Fibroblast of gingiva (primary cell): ENCODE results near the gene GNG3.
"Not testable (repeated sequence)": the region's sequence is repeated elsewhere in the genome, so short reads cannot be mapped to it uniquely, and the experiment has no call there.

ENCODE experiments used
- DNase-seq: peaks from one replicate; pipeline ENCODE4 v3.0.0-alpha.2; 2011; ENCODE audit warnings: low read depth

GNG3 gene

DNA sequence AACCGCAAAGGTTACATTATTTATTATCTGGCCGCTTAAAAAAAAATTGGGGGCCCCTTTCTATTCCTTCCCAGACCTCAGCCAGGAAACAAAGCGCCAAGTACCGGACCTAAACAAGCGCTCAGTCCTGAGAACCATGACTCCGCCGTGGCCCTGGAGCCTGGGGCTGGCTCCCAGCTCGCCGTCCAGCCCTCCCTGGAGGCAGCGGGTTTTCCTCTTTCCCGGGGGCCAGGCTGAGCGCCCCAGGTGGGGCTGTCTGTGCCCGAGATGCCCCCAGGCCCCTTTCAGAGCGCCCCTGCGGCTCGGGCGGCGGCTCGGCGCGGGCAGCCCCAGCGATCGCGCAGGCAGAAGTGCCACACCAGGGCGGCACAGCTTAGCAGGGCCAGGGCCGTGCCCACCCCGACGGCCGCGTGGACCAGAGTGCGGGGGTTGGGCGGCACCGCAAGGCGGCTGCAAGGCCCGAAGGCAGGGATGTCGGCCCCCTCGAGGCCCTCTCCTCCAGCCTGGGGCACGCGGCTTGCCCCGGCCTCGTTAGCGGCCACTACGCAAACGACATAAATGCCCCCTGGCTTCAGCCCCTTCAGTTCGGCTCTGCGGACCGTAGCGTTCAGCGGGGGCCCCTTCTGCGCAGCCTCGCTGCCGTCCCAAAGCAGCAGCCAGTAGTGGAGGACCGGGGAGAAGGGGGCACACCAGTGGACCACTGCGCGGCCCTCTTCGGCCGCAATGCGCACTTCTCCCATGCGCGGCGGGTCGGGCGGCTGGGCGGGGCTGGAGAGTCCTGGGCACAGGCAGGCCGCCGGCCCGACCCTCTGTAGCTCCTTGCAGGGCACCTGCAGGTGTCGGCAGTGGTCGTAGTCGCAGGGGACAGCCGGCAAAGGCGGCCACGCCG lies 19.7 kb upstream of the GNG3 start:
- no peak for DNase-seq

DNA sequence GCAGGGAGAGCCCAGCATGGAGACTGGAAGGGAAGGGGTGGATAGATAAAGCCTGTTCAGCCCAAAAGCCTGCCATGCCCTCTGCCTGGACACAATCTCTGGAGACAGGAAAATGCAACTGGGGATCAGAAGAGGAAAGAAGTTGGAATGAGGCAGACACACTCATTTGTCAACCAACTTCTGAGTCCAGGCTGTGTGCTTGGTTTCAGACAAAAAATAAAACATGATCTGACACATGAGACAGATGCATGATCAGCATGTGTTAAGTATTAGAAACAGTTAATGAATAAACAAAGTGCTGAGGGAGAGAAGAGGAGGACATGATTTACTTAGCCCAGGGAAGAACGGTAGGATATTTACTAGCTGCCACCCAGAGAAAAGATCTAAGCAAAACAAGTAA lies 19.0 kb upstream of the GNG3 start:
- no peak for DNase-seq

DNA sequence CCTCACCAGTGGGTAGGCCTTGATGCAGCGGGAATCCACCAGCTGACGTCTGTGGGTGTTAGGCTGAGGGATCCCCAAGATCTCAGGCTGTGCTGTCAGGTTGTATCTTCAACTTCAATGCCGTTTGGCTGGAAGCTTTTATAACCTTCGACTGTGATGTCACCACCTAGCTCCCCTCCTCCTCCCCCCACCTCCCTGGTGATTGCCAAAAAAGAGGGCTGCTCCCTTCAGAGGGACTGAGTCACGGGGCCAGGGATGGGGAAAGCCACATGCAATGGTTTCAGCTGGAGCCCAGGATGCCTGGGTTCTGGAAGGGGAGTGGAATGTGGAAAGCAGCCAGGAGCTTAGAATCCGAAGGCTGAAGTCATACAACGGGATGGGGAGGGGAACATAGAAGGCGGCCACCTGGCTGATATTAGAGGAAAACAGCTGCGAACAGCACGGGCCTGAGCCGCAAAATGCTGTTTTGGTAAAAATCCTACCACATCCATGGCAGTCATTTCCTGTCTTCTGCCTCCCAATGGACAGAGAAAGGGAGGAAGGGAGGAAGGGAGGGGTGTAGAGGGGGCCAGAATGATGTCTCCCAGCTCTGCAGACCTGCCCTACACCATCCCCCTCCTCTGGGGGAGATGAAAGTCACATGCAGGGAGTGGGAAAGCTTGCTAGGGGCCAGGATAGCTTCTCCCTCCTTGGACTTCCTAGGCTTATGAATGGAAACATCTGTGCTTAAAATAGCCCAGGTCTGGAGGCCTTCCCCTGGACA lies 17.9 kb upstream of the GNG3 start, which contains the start of gene LRRN4CL:
TSS of gene LRRN4CL (minus strand) at position 110 of the 763 bp plus-strand sequence. CDS start 1,022 bp downstream, outside the sequence.
- peak; percentile 96 for DNase-seq

DNA sequence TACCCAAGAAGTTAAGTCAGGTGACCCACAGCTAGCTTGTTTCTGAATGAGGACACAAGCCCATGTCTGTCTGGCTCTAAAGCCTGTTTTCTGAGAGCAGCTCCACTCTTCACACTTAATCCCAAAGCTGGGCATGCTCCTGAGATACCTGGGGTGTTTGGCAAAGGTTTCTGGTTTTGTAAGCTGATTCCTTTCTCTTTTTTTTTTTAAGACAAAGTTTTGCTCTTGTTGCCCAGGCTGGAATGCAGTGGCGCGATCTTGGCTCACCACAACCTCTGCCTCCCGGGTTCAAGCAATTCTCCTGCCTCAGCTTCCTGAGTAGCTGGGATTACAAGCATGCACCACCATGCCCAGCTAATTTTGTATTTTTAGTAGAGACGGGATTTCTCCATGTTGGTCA lies 13.9 kb upstream of the GNG3 start:
- not testable (repeated sequence) for DNase-seq

DNA sequence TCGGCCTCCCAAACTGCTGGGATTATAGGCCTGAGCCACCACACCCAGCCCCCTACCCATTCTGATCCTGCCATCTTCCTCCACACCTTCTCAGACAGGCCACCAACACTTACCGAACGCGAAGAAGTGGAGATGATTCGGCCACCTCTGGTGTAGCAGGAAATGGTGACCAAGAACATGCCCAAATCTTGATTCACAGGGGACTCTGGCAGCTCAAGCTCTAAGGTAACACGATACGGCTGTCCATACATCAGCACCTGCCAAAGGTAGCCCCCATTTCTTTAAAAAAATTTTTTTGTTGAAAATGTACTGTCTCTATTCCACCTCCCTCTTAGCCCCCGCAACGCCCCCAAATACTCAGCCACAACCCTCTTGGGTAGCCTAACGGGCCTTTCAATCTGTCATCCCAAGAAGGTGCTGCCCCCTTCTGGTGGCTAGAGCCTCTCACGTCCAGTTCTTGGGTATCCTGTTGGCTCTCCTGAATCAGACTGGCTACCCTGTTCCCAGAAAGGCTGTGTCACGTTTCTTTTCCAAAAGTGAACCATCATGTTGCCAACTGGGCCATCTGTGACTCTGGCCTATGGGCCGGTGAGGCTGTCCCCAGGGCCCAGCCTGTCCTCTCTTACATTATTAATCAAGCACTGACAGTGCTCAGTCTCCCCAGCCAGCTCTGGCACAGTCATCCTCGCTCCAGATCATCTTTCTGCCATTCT lies 12.9 kb upstream of the GNG3 start:
- DNase-seq, result peak; percentile 81

DNA sequence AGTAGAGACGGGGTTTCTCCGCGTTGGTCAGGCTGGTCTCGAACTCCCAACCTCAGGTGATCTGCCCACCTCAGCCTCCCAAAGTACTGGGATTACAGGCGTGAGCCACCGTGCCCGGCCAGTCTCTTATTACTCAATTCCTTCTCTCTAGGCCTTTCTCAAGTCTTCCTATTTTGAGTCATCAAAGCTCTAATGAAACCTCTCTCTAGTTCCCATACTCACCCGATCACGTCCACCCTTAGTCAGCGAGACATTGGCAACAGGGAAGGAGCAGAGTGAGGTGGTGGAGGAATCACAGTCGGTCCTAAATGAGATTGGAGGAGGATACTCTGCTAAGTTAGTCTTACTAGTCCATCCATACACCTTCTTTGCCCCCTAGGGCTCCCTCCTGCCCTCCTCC lies 5.2 kb upstream of the GNG3 start:
- no peak for DNase-seq

DNA sequence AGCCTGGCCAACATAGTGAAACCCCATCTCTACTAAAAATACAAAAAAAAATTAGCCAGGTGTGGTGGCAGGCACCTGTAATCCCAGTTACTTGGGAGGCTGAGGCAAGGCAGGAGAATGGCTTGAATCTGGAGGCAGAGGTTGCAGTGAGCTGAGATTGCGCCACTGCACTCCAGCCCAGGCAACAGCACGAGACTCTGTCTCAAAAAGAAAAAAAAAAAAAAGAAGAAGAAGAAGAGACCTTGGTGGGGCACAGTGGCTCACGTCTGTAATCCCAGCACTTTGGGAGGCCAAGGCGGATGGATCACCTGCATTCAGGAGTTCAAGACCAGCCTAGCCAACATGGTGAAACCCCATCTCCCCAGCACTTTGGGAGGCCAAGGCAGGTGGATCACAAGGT lies 3.6 kb upstream of the GNG3 start:
- not testable (repeated sequence) for DNase-seq

DNA sequence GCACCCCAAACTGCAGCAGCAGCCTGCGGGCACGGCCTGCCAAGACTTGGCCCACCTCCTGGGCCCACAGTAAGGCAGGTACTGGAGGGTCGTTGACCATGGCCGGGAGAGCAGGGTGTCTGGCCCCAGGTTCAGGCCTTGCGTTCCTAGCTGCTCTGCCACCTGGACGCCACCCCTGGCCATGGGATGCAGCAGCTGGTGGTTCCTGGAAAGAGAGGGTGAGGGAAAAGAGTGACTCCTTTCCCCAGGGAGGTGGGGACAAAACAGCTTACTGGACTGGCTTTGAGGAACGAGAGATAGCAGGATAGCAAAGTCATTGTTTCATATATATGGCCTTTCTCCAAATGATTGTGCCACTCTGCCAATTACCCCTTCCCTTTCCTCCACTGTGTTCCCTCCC lies 2.1 kb upstream of the GNG3 start:
- DNase-seq, result peak; percentile 40

DNA sequence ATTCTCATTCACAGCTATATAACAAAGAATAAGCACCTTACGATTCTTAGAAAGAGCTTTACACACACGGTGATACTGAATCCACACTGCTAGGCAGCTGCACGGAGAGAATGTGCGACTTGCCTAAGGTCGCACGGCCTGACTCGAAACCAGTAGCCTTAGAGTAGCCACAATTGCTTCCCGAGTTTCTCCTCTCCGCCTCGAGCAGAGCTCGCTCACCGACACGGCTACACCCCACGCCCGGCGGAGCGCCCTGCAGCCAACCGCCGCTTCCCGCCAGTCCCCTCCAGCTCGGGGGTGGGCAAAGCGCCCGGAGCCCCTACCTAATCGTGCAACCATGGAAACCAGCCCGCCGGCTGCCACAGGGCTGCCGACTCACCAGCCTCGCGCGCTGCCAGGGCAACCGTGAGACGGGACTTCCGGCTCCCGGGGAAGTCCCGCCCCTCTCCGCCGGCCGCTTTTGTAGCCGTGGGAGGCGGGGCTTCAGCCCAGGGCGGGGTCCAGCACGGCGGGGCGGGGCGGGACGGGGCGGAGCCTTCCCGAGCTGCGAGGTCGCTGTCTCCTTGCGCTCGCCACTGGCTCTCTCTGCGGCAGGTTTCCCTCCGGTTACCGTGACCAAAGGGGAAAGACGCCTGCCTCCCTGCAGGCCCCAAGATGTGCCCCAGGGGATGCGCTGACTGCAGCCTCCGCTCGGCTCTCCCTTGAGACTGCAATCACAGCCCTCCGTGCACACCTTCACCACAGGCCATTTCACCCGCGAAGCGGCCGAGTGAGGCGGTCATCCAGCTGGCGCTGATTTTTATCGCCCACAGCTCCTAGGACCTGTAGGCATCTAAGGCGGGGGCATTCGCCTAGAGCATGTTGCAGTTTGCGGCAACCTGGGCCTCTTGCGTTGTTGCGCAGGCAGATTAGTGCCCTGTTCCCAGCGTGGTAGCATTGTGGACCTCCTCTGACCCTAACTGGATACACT lies 1.3 kb upstream of the GNG3 start:
- peak; percentile 93 for DNase-seq

DNA sequence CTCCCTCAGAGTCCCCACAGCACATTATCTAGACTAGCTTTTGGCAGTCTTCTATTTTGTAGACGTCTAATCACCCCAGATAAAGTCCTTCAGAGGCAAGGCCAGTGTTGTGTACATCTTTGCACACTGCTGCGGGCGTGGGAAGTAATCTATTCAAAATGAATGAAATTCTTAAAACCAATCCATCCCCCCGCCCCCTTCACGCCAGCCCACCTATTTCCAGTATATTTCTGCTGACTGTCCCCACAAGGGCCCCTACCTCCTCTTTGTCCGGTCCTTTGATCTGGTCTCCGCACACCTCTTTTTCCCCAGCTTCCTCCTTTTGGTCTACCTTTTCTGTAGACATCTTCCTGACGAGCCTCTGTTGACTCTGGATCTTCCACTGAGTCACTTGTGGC lies 627 bp upstream of the GNG3 start:
- no peak for DNase-seq

DNA sequence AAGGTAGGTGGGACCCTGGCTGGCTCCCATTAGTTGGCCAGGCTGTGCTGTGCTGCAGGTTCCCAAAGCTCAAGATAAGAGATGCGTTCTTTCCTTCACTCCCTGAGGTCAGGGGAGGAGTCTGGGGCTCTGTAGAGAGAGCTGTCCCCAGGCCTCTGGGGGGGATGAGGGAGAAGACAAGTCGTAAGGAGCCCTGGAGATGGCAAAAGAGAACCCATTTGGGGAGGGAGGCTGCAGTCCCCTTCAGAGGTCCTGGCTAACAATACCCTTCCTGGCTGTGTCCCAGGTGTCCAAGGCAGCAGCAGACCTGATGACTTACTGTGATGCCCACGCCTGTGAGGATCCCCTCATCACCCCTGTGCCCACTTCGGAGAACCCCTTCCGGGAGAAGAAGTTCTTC lies 916 bp downstream of the GNG3 start:
- no peak for DNase-seq

DNA sequence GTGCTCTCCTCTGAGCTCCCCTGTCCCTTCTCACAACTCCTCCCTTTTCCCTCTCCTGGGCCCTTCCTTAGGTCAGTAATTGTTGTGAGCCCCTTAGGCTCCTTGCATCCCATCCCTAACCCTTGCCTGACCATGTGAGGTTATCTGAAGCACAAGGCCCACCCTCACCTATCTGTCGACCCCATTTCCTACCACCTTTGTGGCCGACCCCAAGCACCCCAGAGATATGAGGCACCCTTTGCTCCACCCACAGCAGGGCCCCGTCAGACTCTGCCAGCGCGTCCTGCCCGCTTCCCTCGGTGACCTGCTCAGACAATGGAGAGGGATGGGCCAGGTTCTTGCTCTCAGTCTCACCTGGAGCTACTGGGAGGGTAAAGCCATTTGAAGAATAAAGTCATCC lies 1.3 kb downstream of the GNG3 start:
- DNase-seq, result no peak

DNA sequence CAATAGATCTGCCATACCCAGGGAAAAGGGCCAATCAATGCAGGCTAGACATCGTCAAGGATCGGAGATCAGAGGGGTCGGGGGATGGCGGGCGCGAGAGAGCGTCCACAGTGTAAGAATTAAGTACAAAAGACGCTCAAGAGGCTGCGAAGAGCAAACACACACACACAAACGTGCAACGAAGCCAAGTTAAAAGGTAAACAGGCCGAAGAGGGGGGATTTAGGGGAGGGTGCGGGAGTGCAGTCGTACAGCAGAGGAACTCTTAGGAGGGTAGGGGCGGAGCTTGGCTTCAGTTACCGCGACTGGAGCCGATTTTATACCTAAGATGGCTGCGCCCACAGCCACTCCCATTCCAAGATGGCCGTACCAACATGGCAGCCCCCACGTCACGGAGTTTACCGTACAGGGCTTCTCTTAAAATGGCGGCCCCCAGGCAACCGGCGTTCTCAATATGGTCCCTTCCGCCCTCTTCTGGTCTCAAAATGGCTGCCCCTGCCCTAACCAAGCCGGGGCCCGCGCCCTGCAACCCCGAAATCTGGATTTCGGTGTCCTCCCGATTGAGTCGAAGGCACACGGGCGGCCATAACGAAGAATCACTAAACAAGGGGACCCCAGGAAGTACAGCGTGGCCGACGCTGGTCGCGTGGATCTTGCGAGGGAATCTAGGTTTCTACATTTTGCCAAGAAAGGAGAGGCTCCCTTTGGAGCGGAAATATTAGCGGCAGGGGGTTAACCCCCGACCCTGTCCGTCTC lies 1.9 kb downstream of the GNG3 start:
- DNase-seq, result peak; percentile 97

DNA sequence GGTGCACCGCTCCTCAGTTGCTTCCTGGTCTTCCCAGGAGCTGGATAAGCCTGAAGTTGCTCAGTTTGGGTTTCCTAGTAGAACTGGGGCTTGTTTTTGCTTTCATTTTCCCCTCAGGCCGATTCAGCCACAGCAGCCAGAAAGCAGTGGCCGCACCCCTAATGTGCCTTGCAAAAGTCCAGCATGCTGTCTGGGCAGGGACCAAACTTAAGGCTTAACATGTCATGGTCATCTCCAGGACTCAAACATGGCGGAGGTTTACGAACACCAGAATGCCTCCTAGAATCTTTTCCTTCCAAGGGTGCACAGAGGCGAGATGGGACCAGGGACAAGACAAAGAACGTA lies 2.5 kb downstream of the GNG3 start:
- DNase-seq, result peak; percentile 48

DNA sequence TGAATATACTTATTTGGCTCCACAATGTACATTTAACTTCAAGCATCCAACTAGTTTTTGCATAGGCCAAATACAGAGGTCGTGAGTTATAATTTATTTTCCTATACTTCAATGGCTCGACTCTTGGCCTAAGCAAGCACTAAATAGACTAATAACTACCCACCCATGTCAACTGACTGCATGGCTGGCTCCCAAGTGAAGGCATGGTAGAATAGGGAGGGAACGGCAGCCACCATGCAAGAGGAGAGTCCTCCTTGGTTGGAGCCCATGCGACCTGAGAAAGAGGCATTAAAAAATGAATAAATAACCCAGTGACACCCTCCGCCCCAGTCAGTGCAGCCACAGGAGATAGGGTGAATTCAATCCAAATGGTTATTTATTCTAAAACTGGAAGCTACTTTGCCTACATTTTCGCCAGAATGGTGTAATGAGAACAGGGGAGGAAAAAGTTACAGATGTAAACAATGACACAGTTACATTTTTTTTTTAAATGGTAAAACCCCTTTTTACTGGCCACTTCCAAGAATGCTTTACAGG lies 4.9 kb downstream of the GNG3 start:
- DNase-seq, result no peak

DNA sequence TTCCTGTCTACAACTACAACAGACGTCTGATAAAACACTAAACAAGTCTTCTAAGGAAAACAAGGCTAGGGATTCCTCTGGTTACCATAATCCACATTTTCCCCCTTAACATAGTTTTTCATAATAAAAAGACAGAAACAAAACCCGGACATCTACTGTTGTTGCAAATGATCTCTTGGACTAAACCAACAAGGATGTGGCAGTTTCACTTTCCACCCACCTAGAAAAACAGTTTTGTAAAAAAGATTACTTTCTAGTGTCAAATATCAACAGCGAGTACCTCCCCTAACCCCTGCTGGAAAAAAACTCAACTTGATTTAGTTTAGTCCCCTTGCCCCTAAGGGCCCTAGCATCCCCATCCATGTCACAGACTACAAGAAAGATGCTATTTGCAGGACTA lies 5.4 kb downstream of the GNG3 start:
- no peak for DNase-seq

DNA sequence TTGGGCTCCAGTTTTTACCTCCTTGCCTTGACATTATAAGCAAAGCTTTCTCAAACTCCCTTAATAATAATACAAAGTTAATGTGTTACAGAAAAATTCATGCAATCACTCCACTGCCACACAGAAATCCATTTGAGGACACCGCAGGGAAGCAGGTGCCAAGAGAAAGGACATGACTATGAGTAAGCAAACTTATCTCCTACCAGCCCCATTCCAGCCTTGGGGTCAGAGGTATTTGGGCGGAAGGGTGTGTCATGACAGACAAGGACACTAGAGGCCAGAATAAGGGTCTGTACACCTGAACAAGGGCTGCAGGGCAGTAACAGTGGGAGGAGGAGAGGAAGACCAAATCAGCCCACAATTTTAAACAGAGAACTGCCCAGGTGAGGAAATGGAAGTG lies 5.9 kb downstream of the GNG3 start:
- DNase-seq, result no peak

DNA sequence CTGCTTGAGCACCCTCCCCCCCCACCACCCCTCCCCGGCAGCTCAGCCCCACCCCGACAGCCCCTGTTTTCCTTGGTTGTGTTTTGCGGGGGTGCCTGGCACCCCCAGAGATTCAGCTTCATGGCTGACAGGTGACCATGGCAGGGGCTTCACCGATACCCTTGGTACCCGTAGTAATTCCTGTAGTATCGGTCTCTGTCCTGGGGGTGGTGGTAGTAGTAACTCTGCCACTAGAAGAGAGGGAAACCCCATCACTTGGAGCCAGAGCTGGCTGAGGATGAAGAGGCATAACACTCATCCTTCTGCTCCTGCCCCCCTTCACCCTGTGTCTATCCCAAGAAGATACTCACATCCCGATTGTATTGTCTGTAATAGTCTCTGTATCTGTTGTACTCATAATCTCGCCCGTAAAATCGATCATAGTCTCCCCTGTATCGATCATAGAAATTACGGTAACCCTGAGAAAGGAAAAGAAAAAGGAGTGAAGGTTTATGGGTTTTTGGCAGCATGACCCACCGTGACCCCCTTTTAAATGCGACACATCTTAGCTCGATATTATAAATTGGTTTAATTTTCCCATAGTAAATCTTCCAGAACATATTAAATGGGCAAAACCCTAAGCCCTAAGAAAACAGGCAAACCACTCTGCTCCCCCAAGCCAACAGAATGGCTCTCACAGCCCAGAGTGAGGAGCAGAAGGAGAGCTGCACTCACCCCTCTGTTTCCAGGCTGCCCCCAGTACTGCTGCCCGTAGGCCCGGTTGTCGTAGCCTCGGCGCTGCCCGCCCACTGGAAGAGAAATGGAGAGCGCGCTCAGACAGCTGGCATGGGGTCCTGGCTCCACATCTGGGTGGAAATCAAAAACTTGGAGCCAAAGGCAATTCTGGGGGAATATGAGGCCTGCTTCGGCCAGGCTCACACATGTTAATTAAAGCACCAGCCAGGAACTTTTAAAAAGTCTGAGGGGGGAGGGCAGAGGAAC lies 8.0 kb downstream of the GNG3 start:
- no peak for DNase-seq

DNA sequence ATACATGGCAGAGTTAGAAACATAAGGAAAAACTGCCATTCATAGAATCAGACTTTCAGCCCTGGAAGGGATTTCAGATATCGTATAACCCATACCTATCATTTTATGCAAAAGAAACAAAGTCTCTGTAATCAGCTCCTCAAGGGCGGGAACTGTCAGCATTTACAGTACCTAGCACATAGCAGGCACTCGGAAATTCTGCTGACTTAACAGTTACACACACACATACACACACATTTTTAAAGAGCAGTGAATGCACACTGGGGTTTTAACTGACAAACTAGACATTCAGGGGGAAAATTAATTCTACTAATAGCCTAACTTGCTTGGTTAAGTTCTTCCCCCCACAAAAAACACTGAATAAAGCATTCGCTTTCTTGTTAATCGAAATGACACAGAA lies 8.7 kb downstream of the GNG3 start:
- no peak for DNase-seq
